Esophagus squamous epithelium (tissue), 4 donors: Measurements from ENCODE around the gene CIPC.

ENCODE experiments used
- CTCF ChIP-seq, 6 experiments: fragments of 450-650 bp in 4 of 6; fragments of 200-600 bp in 2 of 6; sonication (generic) in 2 of 6; IDR thresholded peaks; one replicate each; pipeline ENCODE4 v1.5.1; 2016 to 2019; ENCODE audit warnings: antibody characterized with exemption in 6 of 6, mild to moderate bottlenecking in 4 of 6, moderate library complexity in 4 of 6
- POLR2A ChIP-seq, 4 donors: fragments of 450-650 bp; IDR thresholded peaks; one replicate each; pipeline ENCODE4 v1.6.1; 2017; ENCODE audit warnings: antibody characterized with exemption in 4 of 4, mild to moderate bottlenecking in 4 of 4, moderate library complexity in 3 of 4

- no peak for TF ChIP-seq CTCF (IDR thresholded peaks at IDR 0.05)
- no peak for TF ChIP-seq POLR2A (IDR thresholded peaks at IDR 0.05)
Observed at GRCh38 chr14:77064521-77065178, 33.4 kb upstream of the CIPC start.
